Left hindlimb (tissue), 1 donor: ENCODE results near the gene RAD51B.
"Not testable (repeated sequence)": the region's sequence is repeated elsewhere in the genome, so short reads cannot be mapped to it uniquely, and the experiment has no call there.

ENCODE experiments used
- DNase-seq: peaks from one replicate; pipeline ENCODE4 v3.0.0-alpha.2; 2018

RAD51B gene

GRCh38 chr14:68285421-68286179 is 466.0 kb downstream of the RAD51B start:
- DNase-seq: no peak

DNA sequence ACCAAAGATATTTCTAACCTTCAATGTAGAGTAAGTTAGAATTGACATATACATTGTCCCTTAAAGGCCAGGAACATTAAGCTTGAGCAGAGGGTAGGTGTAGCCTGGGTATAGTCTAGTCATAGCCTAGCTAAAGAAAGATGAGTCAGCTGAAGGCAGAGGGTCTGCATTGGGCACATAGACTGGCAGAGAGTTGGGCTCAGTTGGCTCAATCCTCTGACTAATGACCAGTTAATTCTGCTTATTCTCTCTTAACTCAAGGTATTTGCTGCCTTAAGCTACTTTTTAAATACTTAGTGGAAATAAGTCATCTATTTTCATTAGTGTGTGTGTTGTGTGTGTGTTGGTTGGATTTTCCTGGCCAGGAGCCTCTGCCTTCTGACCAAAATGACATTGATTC is 467.1 kb downstream of the RAD51B start:
- DNase-seq: no peak

DNA sequence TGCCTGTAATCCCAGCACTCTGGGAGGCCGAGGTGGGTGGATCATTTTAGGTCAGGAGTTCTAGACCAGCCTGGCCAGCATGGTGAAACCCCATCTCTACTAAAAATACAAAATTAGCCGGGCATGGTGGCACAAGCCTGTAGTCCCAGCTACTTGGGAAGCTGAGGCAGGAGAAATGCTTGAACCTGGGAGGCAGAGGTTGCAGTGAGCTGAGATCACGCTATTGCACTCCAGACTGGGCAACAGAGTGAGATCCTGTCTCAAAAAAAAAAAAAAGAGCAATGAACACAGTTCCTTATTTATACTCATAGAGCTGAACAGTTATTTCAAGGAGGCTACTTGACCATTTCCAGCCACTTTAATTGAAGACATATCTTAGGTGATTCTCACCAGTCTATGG is 469.9 kb downstream of the RAD51B start:
- DNase-seq: not testable (repeated sequence)

DNA sequence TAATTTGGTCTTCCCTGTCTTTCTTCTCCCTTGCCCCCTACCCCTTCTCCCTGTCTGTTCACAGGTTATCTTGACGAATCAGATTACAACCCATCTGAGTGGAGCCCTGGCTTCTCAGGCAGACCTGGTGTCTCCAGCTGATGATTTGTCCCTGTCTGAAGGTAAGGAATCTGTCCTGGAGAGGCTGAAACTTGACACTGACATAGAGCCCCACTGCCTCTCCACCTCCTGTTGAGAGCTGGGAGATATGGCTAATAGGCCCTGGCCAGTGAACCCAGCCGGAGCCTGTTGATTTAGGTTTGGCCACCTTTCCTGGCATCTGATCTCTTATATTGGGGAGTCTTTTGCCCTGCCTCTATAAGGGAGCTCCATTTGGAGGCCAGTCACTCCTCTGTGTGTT is 472.2 kb downstream of the RAD51B start:
- DNase-seq: no peak

- DNase-seq: no peak
Measured at GRCh38 chr14:68292441-68293215, 473.0 kb downstream of the RAD51B start.

DNA sequence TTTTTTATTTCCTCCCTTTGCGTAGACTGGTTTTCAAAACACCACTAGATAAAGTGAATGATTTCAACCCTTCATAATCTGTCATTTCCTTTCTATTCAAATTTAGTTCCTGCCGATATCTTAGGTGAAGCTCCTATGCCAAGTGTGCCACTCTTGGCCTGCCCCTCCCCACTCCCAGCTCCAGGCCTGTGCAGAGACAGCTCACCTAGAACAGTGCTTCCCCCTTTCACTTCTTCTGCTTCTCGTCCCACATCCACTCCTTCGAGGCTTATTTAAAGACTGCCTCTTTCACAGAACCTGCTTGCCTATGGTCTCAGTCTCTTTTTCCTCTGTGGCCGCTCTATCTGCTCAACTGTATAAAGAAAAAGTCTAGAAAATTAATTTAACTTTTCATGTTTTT is 473.8 kb downstream of the RAD51B start:
- no peak for DNase-seq

- peak; percentile 55 for DNase-seq
Measured at GRCh38 chr14:68295316-68295816, 475.8 kb downstream of the RAD51B start.

GRCh38 chr14:68297039-68297438 is 477.5 kb downstream of the RAD51B start:
- no peak for DNase-seq

GRCh38 chr14:68297876-68298468 is 478.4 kb downstream of the RAD51B start:
- no peak for DNase-seq

GRCh38 chr14:68300608-68301007 is 481.0 kb downstream of the RAD51B start:
- no peak for DNase-seq

DNA sequence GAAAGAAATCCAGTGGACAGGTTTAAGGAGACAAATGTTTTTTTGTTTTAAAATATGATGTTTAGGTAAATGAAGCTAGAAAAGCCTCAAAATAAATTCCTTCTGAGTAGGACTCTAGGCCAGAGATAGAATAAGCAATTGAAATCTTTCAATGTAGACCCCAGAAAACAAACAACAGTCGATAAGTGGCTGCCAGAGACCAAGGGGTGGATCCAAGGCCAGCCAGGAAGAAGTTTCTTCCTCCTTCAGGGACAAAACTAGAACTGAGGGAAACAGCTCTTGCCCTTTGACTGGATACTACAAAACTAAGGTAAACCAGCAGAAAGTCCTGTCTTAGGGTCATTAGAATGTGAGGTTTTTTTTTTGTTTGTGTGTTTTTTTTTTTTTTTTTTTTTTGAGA is 481.6 kb downstream of the RAD51B start:
- DNase-seq: no peak

- DNase-seq: not testable (repeated sequence)
Measured at GRCh38 chr14:68302938-68303337, 483.4 kb downstream of the RAD51B start.

DNA sequence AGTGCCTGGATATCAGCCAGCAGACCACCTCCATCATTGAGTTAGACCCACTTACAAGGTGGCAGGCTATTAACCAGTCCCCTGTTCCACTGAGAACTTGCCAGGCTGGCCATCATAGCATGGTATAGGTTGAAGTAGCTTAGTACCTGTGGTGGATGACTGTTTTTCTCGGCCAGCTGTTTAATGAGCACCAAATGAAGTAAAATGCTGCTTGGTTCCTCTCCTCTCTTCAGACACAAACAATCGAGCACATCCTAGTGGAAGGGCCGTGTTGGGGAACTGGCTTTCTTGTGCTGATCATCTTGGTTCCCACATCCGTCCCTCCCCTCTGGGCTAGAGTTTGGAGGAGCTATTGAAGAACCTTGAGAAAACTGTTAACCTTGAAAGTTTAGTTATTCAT is 486.2 kb downstream of the RAD51B start:
- DNase-seq: no peak

GRCh38 chr14:68306265-68306933 is 486.8 kb downstream of the RAD51B start:
- no peak for DNase-seq

GRCh38 chr14:68306934-68307789 is 487.6 kb downstream of the RAD51B start:
- peak; percentile 53 for DNase-seq

- no peak for DNase-seq
Measured at GRCh38 chr14:68307790-68308168, 488.2 kb downstream of the RAD51B start.

GRCh38 chr14:68308726-68309520 is 489.3 kb downstream of the RAD51B start:
- DNase-seq: no peak

- DNase-seq: no peak
Measured at GRCh38 chr14:68309616-68310015, 490.0 kb downstream of the RAD51B start.

- no peak for DNase-seq
Measured at GRCh38 chr14:68312300-68312699, 492.7 kb downstream of the RAD51B start.

GRCh38 chr14:68312884-68313610 is 493.5 kb downstream of the RAD51B start:
- DNase-seq: peak; percentile 61

GRCh38 chr14:68314642-68315041 is 495.1 kb downstream of the RAD51B start:
- no peak for DNase-seq
